ENCODE data around the gene PHF1. TPM values are rescaled to one million over a fixed set of nuclear protein-coding genes. Genes with fewer than 3 reads are reported as not detected.

Gene PHF1
- polyA plus RNA-seq, 1 donor (not counting 4 experiments of a cell fraction or from before 2014, with no cell fraction given), result 15.8 TPM

DNA sequence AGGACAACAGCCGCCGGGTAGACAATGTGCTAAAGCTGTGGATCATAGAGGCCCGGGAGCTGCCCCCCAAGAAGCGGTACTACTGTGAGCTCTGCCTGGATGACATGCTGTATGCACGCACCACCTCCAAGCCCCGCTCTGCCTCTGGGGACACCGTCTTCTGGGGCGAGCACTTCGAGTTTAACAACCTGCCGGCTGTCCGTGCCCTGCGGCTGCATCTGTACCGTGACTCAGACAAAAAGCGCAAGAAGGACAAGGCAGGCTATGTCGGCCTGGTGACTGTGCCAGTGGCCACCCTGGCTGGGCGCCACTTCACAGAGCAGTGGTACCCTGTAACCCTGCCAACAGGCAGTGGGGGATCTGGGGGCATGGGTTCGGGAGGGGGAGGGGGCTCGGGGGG, 26.9 kb downstream of the PHF1 start:
- H3K79me2 ChIP-seq (ENCODE audit: control insufficient read depth, insufficient read depth, low read length), result no peaks in the 10 kb centered on the region
- H4K20me1 ChIP-seq (ENCODE audit: control insufficient read depth, extremely low read depth, insufficient read depth, low read length), result no peaks in the 10 kb centered on the region
- no peak overlapping the region for H3K4me2 ChIP-seq (ENCODE audit: control insufficient read depth, extremely low read depth, insufficient read depth, low read depth, low read length)
- H3K4me1 ChIP-seq (ENCODE audit: control insufficient read depth, extremely low read depth, insufficient read depth, low read length), result no peaks in the 10 kb centered on the region
- H3K27ac ChIP-seq (ENCODE audit: control insufficient read depth, insufficient read depth, low read length), result no peak overlapping the region
- no peaks in the 10 kb centered on the region for H3K27me3 ChIP-seq (ENCODE audit: control insufficient read depth, extremely low read depth, insufficient read depth, low read length)
- H3K36me3 ChIP-seq (ENCODE audit: control insufficient read depth in 2 of 2, extremely low read depth in 1 of 2, insufficient read depth in 2 of 2, low read length in 2 of 2), result peaks cover 13 to 14% of the 10 kb centered on the region in 2 experiments
- no peak for FAIRE-seq
- TF ChIP-seq, protein P1, sequence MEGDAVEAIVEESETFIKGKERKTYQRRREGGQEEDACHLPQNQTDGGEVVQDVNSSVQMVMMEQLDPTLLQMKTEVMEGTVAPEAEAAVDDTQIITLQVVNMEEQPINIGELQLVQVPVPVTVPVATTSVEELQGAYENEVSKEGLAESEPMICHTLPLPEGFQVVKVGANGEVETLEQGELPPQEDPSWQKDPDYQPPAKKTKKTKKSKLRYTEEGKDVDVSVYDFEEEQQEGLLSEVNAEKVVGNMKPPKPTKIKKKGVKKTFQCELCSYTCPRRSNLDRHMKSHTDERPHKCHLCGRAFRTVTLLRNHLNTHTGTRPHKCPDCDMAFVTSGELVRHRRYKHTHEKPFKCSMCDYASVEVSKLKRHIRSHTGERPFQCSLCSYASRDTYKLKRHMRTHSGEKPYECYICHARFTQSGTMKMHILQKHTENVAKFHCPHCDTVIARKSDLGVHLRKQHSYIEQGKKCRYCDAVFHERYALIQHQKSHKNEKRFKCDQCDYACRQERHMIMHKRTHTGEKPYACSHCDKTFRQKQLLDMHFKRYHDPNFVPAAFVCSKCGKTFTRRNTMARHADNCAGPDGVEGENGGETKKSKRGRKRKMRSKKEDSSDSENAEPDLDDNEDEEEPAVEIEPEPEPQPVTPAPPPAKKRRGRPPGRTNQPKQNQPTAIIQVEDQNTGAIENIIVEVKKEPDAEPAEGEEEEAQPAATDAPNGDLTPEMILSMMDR (optimal IDR thresholded peaks at IDR 0.05 in 1 of 3, IDR thresholded peaks at IDR 0.05 in 1 of 3, conservative IDR thresholded peaks at IDR 0.05 in 1 of 3; ENCODE audit: extremely low read depth in 1 of 3, insufficient read depth in 2 of 3, low read length in 3 of 3), result no peak
- TF ChIP-seq EZH2 (IDR thresholded peaks at IDR 0.05; ENCODE audit: low read length), result no peak
- H2AFZ ChIP-seq (ENCODE audit: control insufficient read depth, low read length), result no peak overlapping the region
- H3K4me3 ChIP-seq (ENCODE audit: control insufficient read depth in 2 of 3, extremely low read depth in 1 of 3, insufficient read depth in 2 of 3, low read depth in 1 of 3, low read length in 3 of 3), result no peak overlapping the region
- no peaks in the 10 kb centered on the region for H3K9me3 ChIP-seq (ENCODE audit: control insufficient read depth, low read depth, low read length)
- no peak for DNase-seq (ENCODE audit: low read depth, low spot score)
- dilution Hi-C loops (cut with MboI; ENCODE audit: extremely low pct_ligation_motif_present, low sequenced_read_pairs), result no loop called here
- no peak overlapping the region for H3K9ac ChIP-seq (ENCODE audit: control insufficient read depth, extremely low read depth, insufficient read depth, low read length)
- H3K9me1 ChIP-seq (ENCODE audit: control insufficient read depth, extremely low read depth, insufficient read depth, low read length), result no peaks in the 10 kb centered on the region

DNA sequence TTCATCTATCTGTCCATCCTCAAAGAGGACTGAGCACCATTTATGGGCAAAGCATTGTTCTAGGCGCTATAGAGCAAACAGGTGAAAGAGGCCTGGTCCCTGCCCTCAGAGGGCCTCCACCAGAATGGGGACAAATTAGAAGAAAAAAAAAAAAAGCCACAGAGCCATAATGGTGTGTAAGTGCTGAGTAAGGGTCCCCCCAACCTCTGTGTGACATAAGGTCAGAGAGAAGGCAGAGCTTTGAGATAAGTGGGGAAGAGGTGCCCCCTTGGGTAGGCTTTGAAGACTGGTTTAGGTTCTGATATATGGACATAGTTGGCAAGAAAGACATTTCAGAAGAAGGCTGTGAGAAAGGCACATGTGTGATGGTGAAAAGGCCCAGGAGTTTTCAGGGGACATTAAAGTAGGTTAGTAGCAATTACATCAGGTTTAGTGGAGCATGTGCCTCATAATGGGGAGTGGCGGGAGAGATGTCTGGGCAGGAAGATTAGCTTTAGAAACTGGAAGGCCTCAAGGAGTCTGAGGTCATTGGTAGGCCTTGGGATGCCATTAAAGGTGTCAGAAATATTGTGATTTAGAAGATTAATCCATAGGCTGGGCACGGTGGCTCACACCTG, 28.3 kb downstream of the PHF1 start:
- dilution Hi-C loops (cut with MboI; ENCODE audit: extremely low pct_ligation_motif_present, low sequenced_read_pairs), result no loop called here
- FAIRE-seq (no peak), DNase-seq (ENCODE audit: low read depth, low spot score) (no peak)
- H3K36me3 ChIP-seq (ENCODE audit: control insufficient read depth in 2 of 2, extremely low read depth in 1 of 2, insufficient read depth in 2 of 2, low read length in 2 of 2), result peaks cover 14 to 16% of the 10 kb centered on the region in 2 experiments
- H2AFZ ChIP-seq (ENCODE audit: control insufficient read depth, low read length), result no peak overlapping the region
- no peak overlapping the region for H3K4me2 ChIP-seq (ENCODE audit: control insufficient read depth, extremely low read depth, insufficient read depth, low read depth, low read length)
- H4K20me1 ChIP-seq (ENCODE audit: control insufficient read depth, extremely low read depth, insufficient read depth, low read length), result no peaks in the 10 kb centered on the region
- no peak overlapping the region for H3K9ac ChIP-seq (ENCODE audit: control insufficient read depth, extremely low read depth, insufficient read depth, low read length)
- no peaks in the 10 kb centered on the region for H3K27me3 ChIP-seq (ENCODE audit: control insufficient read depth, extremely low read depth, insufficient read depth, low read length)
- H3K27ac ChIP-seq (ENCODE audit: control insufficient read depth, insufficient read depth, low read length), result no peak overlapping the region
- H3K9me3 ChIP-seq (ENCODE audit: control insufficient read depth, low read depth, low read length), result no peaks in the 10 kb centered on the region
- no peak overlapping the region for H3K4me3 ChIP-seq (ENCODE audit: control insufficient read depth in 2 of 3, extremely low read depth in 1 of 3, insufficient read depth in 2 of 3, low read depth in 1 of 3, low read length in 3 of 3)
- no peaks in the 10 kb centered on the region for H3K4me1 ChIP-seq (ENCODE audit: control insufficient read depth, extremely low read depth, insufficient read depth, low read length)
- H3K79me2 ChIP-seq (ENCODE audit: control insufficient read depth, insufficient read depth, low read length), result no peaks in the 10 kb centered on the region
- TF ChIP-seq, protein P1 (optimal IDR thresholded peaks at IDR 0.05 in 1 of 3, IDR thresholded peaks at IDR 0.05 in 1 of 3, conservative IDR thresholded peaks at IDR 0.05 in 1 of 3; ENCODE audit: extremely low read depth in 1 of 3, insufficient read depth in 2 of 3, low read length in 3 of 3), result no peak
- no peak for TF ChIP-seq EZH2 (IDR thresholded peaks at IDR 0.05; ENCODE audit: low read length)
- no peaks in the 10 kb centered on the region for H3K9me1 ChIP-seq (ENCODE audit: control insufficient read depth, extremely low read depth, insufficient read depth, low read length)

Measured in keratinocyte (primary cell).